Ovary (tissue), 3 donors: Measurements from ENCODE around the gene SEMA5A.

Experiments used
- EP300 ChIP-seq: sonication (generic); formaldehyde crosslinking; IDR thresholded peaks from one replicate; pipeline ENCODE4 v1.6.1; 2017; ENCODE audit warnings: antibody characterized with exemption
- POLR2A ChIP-seq: fragments of 450-650 bp; IDR thresholded peaks from one replicate; pipeline ENCODE4 v1.6.1; 2017; ENCODE audit warnings: antibody characterized with exemption, mild to moderate bottlenecking, moderate library complexity
- TF ChIP-seq, protein P1 (sequence below), 3 donors: fragments of 450-650 bp in 2 of 3; fragments of 200-600 bp in 1 of 3; IDR thresholded peaks; one replicate each; pipeline versions ENCODE4 v1.5.1 to v1.8.0; 2016 to 2022; ENCODE audit warnings: antibody characterized with exemption in 3 of 3, mild to moderate bottlenecking in 1 of 3
- donor health status: DM: no; HTN: no; CAD: no.

DNA sequence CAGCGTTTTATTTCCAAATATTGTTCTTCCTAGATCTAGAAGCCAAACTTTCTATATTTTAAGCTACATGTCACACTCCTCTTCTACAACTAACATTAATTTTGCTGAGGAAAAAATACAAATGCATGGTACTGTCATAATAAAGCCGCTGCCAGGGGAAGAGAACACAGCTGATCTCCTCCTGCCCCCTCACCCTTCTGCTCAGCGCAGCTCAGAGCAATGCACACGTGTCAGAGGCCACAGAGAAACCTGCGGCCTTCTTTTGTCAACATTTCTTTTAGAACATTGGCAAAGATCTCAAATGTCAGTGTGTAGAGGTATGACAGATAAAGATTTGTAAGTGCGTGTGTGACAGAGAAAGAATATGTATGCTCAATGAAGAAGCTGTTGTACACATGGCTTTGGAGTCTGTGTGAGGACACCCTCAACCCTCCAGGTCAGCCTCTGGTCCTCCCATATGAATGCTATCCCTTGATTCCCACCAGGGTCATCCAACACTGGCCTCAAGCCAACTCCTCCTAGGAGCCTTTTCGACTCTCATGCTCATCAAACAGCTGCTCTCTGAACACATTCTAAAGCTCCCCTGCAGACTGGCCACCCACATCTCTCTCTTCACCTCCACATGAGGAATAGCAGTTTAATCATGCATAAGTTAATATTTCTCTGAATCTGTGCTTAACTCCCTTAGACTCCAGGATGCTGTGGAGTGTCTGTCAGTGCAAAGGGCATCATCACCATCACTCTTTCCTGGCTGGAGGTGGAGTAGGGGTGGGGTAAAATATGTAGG, 43.4 kb upstream of the SEMA5A start:
- TF ChIP-seq EP300 (no peak), POLR2A (no peak)
- TF ChIP-seq, protein P1, sequence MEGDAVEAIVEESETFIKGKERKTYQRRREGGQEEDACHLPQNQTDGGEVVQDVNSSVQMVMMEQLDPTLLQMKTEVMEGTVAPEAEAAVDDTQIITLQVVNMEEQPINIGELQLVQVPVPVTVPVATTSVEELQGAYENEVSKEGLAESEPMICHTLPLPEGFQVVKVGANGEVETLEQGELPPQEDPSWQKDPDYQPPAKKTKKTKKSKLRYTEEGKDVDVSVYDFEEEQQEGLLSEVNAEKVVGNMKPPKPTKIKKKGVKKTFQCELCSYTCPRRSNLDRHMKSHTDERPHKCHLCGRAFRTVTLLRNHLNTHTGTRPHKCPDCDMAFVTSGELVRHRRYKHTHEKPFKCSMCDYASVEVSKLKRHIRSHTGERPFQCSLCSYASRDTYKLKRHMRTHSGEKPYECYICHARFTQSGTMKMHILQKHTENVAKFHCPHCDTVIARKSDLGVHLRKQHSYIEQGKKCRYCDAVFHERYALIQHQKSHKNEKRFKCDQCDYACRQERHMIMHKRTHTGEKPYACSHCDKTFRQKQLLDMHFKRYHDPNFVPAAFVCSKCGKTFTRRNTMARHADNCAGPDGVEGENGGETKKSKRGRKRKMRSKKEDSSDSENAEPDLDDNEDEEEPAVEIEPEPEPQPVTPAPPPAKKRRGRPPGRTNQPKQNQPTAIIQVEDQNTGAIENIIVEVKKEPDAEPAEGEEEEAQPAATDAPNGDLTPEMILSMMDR (IDR thresholded peaks at IDR 0.05): no peak
